BE2C (cell line): ENCODE results near the gene C12orf75.

Source experiments
- DNase-seq: peaks from one replicate; pipeline ENCODE4 v3.0.0-alpha.2; 2020
- H3K27me3 ChIP-seq: fragments of 250-450 bp; sonication (Bioruptor Pico); 2 replicates; pipeline ENCODE4 v1.5.1; 2020; ENCODE audit warnings: mild to moderate bottlenecking
- H3K36me3 ChIP-seq: fragments of 250-450 bp; sonication (Bioruptor Pico); 2 replicates; pipeline ENCODE4 v1.5.1; 2020; ENCODE audit warnings: mild to moderate bottlenecking
- H3K4me1 ChIP-seq: fragments of 250-450 bp; sonication (Bioruptor Pico); 2 replicates; pipeline ENCODE4 v1.5.1; 2020
- H3K4me3 ChIP-seq: 2 replicates; pipeline ENCODE4 v1.5.1; 2011; ENCODE audit warnings: low read depth, low read length
- H3K9me3 ChIP-seq: fragments of 250-450 bp; sonication (Bioruptor Pico); 2 replicates; pipeline ENCODE4 v1.5.1; 2020
- TF ChIP-seq, protein P1 (sequence below): IDR thresholded peaks from 2 replicates; pipeline ENCODE4 v1.5.1; 2012; ENCODE audit warnings: mild to moderate bottlenecking, low read depth, low read length

The C12orf75 gene

GRCh38 chr12:105363890-105364289 is 33.4 kb downstream of the C12orf75 start:
- H3K9me3 ChIP-seq, result no peaks in the 10 kb centered on the region
- TF ChIP-seq, protein P1, sequence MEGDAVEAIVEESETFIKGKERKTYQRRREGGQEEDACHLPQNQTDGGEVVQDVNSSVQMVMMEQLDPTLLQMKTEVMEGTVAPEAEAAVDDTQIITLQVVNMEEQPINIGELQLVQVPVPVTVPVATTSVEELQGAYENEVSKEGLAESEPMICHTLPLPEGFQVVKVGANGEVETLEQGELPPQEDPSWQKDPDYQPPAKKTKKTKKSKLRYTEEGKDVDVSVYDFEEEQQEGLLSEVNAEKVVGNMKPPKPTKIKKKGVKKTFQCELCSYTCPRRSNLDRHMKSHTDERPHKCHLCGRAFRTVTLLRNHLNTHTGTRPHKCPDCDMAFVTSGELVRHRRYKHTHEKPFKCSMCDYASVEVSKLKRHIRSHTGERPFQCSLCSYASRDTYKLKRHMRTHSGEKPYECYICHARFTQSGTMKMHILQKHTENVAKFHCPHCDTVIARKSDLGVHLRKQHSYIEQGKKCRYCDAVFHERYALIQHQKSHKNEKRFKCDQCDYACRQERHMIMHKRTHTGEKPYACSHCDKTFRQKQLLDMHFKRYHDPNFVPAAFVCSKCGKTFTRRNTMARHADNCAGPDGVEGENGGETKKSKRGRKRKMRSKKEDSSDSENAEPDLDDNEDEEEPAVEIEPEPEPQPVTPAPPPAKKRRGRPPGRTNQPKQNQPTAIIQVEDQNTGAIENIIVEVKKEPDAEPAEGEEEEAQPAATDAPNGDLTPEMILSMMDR, result no peak
- no peak overlapping the region for H3K4me3 ChIP-seq
- no peaks in the 10 kb centered on the region; the same call in 1 of the 2 replicates for H3K27me3 ChIP-seq
- H3K36me3 ChIP-seq, result no peaks in the 10 kb centered on the region
- no peaks in the 10 kb centered on the region for H3K4me1 ChIP-seq
- DNase-seq, result no peak

DNA sequence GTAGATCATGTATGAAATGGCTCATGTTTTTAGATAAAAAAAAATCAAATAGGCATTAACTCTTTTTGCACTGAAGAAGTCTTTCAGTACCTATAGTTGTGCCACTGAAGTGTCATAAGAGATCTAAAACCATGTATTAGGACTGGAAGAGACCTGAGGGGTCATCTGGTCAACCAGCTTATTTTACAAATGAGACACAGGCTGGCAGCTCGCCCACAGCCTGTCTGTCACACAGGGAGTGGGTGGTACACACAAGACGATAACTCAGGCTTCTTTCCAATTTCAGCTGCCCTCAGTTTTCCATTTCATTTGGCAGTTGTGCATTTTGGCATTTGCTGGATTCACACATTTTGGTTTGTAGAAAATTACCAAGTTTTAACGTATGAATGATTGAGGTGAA is 34.7 kb downstream of the C12orf75 start:
- DNase-seq, result no peak
- Histone ChIP-seq H3K36me3 (no peaks in the 10 kb centered on the region), H3K4me1 (no peaks in the 10 kb centered on the region), H3K4me3 (no peak overlapping the region), H3K9me3 (no peaks in the 10 kb centered on the region), H3K27me3 (no peaks in the 10 kb centered on the region)
- TF ChIP-seq, protein P1, result no peak

- DNase-seq, result no peak
- TF ChIP-seq, protein P1, result no peak
- Histone ChIP-seq H3K36me3 (no peaks in the 10 kb centered on the region), H3K27me3 (no peaks in the 10 kb centered on the region), H3K4me3 (no peak overlapping the region), H3K4me1 (no peaks in the 10 kb centered on the region), H3K9me3 (no peaks in the 10 kb centered on the region)
These were observed 37.7 kb downstream of the C12orf75 start for GRCh38 chr12:105368047-105368646.

DNA sequence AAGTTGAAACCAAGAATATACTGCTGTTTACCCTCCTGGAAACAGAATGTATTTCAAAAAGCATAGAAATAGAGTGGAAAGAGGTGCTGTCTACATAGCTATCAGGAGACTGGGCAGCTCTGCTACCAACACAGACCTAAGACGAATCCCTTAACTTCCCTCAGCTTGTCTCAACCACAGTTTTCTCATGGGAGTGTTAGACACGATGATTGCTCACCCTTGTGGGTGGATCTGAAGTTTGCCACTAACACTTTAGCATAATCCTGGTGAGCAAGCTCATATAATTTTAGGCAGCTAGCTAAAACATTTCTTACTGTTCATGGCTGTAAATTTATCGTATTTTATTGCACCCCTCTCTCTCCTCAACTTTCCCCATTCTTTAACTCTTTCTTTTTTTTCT is 38.5 kb downstream of the C12orf75 start:
- no peak for DNase-seq
- H3K4me1 ChIP-seq, result no peaks in the 10 kb centered on the region
- no peaks in the 10 kb centered on the region for H3K36me3 ChIP-seq
- H3K27me3 ChIP-seq, result no peaks in the 10 kb centered on the region
- no peak overlapping the region for H3K4me3 ChIP-seq
- TF ChIP-seq, protein P1, result no peak
- no peaks in the 10 kb centered on the region for H3K9me3 ChIP-seq

GRCh38 chr12:105374303-105374702 is 43.8 kb downstream of the C12orf75 start:
- TF ChIP-seq, protein P1, result no peak
- Histone ChIP-seq H3K9me3 (no peaks in the 10 kb centered on the region), H3K4me3 (no peak overlapping the region), H3K36me3 (no peaks in the 10 kb centered on the region), H3K4me1 (no peaks in the 10 kb centered on the region), H3K27me3 (no peaks in the 10 kb centered on the region)
- no peak for DNase-seq

DNA sequence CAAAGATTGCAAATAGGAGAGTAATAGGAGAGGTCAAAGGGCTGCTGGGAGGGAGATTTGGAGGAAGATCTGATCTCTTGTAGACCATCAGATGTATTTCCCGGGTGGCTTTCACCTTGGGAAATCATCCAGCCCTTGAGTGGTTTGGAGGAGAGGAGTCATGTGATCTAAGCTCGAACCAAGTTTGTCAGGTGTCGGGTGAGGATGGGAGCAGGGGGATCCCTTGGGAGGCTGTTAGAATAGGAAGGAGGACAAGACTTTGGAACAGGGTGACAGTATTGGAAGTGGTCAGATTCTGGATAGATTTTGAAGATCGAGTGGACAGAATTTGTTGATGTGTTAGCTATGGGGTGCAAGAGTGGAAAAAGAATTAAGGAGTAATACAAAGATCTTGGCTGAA is 46.6 kb downstream of the C12orf75 start:
- H3K4me3 ChIP-seq, result no peak overlapping the region
- no peaks in the 10 kb centered on the region for H3K27me3 ChIP-seq
- no peaks in the 10 kb centered on the region for H3K4me1 ChIP-seq
- TF ChIP-seq, protein P1, result no peak
- no peaks in the 10 kb centered on the region for H3K36me3 ChIP-seq
- DNase-seq, result no peak
- no peaks in the 10 kb centered on the region for H3K9me3 ChIP-seq
